NCI-H2196 (cell line): Measurements from ENCODE around the gene VPS33B.
A peak's percentile ranks its signal among the peaks of the same experiment; 100 is the strongest.

Source experiments
- DNase-seq: peaks from one replicate; lab custom pipeline; 2025; ENCODE audit not compliant: unreplicated experiment; lab: John Stamatoyannopoulos, UW

The VPS33B gene

DNA sequence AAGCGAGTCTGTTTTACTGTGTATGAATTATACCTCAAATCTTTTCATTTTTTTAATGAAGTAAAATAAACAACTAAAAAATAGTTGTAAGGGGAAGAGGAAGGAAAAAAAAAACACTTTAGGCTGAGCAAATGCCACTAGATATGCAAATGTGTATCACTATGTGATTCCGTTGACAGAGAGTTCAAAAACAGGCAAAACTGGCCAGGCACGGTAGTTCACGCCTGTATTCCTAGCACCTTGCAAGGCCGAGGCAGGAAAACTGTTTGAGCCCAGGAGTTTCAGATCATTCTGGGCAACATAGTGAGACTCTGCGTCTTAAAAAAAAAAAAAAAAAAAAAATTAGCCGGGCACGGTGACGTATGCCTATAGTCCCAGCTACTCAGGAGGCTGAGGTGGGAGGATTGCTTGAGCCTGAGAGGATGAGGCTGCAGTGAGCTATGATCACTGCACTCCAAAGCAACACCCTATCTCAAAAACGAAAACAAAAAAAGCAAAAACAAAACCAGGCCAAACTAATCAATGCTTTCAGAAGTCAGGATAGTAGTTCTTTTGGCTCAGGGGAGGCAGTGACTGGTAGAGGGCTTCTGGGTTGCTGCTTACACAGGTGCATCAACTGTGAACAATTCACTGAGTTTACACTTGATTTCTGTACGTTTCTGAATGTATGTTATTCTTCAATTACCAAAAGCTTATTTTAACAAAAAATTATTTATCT is 35.4 kb downstream of the VPS33B start:
- no peak for DNase-seq

- DNase-seq = no peak
Observed at GRCh38 chr15:90982135-90982534, 40.3 kb downstream of the VPS33B start.

GRCh38 chr15:90981681-90982080 is 40.7 kb downstream of the VPS33B start:
- no peak for DNase-seq

DNA sequence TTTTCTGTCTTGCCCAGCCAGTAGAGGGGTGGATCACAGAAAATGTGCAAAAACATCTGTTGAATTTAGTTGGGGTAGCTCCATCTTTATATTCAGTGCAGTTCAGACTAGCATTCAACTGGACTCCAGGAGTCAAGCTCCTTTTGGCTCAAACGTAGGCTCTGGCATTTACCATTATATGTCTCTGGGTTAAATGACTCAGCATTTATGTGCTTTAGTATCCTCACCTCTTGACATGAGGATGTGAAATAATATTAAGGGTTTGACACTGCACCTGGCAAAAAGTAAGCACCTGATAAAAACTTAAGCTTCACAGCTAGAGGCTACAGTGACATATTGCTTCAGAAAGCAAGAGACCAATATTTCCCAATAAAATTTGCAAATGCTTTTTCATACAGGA is 42.8 kb downstream of the VPS33B start:
- no peak for DNase-seq

DNA sequence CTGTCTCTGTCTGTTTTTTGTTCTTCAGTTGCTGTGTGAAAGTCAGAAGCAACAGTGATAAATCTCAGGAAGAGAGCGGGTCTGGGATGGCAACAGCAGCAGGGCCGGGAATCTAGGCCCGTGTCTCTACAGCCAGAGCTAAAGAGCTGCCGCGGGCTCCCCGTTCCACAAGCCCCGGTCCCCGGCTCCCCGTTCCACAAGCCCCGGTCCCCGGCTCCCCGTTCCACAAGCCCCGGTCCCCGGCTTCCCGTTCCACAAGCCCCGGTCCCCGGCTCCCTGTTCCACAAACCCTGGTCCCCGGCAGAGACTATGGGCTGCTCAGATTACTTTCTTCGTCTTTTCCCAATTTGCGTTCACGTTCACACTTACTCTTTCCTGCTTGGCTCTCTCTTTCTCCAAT is 48.2 kb downstream of the VPS33B start:
- no peak for DNase-seq

DNA sequence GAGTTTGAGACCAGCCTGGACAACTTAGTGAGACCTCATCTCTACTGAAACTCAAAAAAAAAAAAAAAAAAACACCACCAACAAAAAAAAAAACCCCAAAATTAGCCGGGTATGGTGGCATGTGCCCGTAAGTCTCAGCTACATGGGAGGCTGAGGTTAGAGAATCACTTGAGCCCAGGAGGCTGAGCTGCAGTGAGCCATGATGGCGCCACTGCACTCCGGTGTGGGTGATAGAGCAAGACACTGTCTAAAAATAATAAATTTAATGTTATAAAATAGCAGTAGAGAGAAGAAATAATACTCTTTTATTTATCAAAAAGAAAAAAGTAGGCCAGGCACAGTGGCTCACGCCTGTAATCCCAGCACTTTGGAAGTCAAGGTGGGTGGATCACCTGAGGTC is 50.3 kb downstream of the VPS33B start:
- no peak for DNase-seq

GRCh38 chr15:90970274-90970673 is 52.1 kb downstream of the VPS33B start:
- DNase-seq = no peak

- DNase-seq = no peak
Observed at GRCh38 chr15:90968434-90968833, 54.0 kb downstream of the VPS33B start.

GRCh38 chr15:90967206-90967605 is 55.2 kb downstream of the VPS33B start:
- no peak for DNase-seq

- no peak for DNase-seq
Observed at GRCh38 chr15:90966262-90966661, 56.1 kb downstream of the VPS33B start.

- no peak for DNase-seq
Observed at GRCh38 chr15:90962021-90962420, 60.4 kb downstream of the VPS33B start.

- DNase-seq = no peak
Observed at GRCh38 chr15:90960298-90961091, 61.9 kb downstream of the VPS33B start.

DNA sequence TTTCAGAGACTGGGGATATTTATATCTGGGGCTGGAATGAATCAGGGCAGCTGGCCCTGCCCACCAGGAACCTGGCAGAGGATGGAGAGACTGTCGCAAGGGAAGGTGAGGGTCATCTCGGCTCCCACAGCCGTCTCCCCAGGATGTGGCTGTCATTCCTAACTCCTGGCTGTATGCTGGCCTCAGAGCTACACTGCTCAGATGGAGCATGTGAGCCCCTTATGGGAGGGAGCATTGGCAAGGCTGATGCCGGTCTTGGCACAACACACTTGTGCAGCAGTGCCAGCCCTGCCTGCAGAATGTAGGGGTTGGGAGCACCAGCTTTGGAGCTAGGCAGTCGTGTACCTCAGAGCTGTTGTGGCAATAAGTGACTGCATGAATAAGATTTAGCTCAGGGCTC is 62.5 kb downstream of the VPS33B start:
- no peak for DNase-seq

GRCh38 chr15:90959028-90959595 is 63.3 kb downstream of the VPS33B start:
- DNase-seq = no peak

GRCh38 chr15:90957791-90958190 is 64.6 kb downstream of the VPS33B start:
- DNase-seq = no peak

GRCh38 chr15:90957031-90957790 is 65.2 kb downstream of the VPS33B start:
- DNase-seq = peak; percentile 5

- peak; percentile 70 for DNase-seq
Observed at GRCh38 chr15:90956274-90957030, 65.9 kb downstream of the VPS33B start.

DNA sequence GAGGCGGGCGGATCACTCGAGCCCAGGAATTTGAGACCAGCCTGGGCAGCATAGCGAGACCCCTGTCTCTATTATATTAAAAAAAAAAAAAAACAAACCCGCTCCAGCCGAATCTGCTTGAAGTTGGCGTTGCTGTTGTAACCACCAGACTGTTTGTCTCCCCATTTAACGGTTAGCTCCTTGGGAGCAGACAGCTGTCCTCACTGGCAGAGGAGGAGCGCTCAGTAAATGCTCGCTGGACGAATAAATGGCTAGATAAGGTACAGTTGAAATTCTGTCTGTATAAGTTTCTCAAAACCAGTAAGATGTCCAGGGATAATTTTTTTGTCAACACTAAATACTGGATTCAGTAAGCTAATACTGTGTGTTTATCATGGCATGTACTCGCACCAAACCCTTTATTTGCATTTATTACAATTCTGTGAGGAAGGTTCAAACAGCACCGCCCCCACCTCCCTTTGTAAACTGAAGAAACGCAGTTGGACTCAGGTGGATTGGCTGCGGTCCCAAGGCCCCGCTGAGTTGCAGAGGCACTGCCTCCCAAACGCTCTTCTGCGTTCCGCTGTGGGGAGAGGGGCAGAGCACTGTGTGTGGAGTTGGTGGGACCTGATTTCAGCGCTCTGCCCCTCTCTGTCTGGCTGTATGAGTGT is 66.6 kb downstream of the VPS33B start:
- no peak for DNase-seq

DNA sequence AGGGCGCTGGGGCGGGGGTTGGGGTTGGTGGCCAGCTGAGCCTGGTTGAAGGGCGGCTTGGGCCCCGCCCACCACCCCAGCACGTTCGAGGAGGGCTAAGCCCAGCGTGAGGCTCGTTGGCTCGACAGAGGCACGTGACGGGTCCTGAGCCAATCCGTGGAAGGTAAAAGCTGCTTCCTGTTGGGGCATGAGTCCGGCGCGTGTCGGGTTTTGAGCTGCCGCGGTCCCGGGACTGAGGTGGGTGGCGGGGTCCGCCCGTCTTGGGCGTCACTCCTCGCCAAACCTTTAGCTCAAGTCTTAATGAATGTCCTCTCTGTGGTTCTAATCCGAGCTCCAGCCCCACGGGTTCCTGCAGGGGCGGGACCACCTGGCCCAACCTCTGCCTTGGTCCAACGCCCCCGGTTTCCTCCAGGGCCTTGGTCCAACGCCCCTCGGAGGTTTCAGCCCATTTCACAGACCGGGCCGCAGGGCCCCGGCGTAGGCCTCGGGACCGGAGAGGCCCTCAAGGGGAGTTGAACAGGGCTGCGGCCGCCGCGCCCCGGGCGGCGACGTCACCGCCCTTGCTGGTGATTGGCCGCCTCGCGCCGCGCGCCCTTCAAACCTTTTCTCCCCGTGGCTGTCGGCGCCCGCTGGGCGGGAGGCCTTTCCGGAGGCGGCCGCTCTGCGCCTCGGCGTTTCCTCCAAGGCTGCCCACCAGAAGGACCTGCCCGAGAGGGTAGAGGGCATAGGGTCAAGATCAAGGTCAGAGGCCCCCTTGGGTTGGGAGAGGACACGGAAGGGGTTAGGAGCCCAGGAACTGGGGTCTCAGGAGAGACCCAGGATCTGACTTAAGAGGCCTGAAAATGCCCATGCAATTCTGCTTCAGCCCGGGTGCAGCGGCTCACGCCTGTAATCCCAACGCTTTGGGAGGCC is 67.4 kb downstream of the VPS33B start, which contains the start of gene RCCD1:
RCCD1 (plus strand) TSS at position 173 of the 912 bp plus-strand sequence. CDS start 1,851 bp downstream, outside the sequence.
- DNase-seq = no peak
